Measurements from ENCODE around the gene MCC. TPM values are rescaled to one million over a fixed set of nuclear protein-coding genes. Genes with fewer than 3 reads are reported as not detected.

The MCC gene
- total and polyA plus RNA-seq, 2 experiments from 2014 or later = 8.3 to 31.5 TPM

DNA sequence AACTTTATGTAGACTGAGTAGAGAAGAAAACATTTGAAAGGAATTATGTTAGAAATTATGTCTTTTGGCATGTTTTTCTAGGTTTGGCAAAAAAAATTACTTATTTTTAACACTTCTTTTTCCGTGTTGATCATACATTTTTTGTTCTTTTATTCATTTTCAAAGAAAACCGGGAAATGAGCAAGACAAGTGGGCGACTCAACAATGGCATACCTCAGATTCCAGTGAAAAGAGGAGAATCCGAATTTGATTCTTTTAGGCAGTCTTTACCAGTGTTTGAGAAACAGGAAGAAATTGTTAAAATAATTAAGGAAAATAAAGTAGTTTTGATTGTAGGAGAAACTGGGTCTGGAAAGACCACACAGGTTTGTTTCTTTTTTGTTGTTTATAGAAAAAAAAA, 38.2 kb upstream of the MCC start:
- Histone ChIP-seq H3K27ac (no peak overlapping the region), H4K20me1 (ENCODE audit: insufficient read depth, poor library complexity, severe bottlenecking) (no peaks in the 10 kb centered on the region), H3K9me3 (ENCODE audit: low read depth) (peaks cover 4% of the 10 kb centered on the region), H2AFZ (no peak overlapping the region), H3K4me1 (ENCODE audit: insufficient read depth) (no peaks in the 10 kb centered on the region), H3K36me3 (replicated peaks; ENCODE audit: insufficient read depth, low read depth) (peaks cover 5% of the 10 kb centered on the region), H3K4me3 (no peak overlapping the region), H3K9me2 (replicated peaks; ENCODE audit: insufficient read depth) (no peaks in the 10 kb centered on the region), H3K4me2 (no peak overlapping the region), H3K27me3 (no peaks in the 10 kb centered on the region), H3K79me2 (peaks cover 38% of the 10 kb centered on the region)
- 93% methylated on average over 4 of the region's 4 CpGs for WGBS (ENCODE audit: low lambda C conversion rate, missing lambda C conversion rate)
- TF ChIP-seq EZH2 (IDR thresholded peaks at IDR 0.05; ENCODE audit: borderline replicate concordance) (no peak), EZH2phosphoT487 (IDR thresholded peaks at IDR 0.05; ENCODE audit: low read depth, severe bottlenecking, unreplicated experiment) (no peak)
- TF ChIP-seq, protein P1, sequence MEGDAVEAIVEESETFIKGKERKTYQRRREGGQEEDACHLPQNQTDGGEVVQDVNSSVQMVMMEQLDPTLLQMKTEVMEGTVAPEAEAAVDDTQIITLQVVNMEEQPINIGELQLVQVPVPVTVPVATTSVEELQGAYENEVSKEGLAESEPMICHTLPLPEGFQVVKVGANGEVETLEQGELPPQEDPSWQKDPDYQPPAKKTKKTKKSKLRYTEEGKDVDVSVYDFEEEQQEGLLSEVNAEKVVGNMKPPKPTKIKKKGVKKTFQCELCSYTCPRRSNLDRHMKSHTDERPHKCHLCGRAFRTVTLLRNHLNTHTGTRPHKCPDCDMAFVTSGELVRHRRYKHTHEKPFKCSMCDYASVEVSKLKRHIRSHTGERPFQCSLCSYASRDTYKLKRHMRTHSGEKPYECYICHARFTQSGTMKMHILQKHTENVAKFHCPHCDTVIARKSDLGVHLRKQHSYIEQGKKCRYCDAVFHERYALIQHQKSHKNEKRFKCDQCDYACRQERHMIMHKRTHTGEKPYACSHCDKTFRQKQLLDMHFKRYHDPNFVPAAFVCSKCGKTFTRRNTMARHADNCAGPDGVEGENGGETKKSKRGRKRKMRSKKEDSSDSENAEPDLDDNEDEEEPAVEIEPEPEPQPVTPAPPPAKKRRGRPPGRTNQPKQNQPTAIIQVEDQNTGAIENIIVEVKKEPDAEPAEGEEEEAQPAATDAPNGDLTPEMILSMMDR (IDR thresholded peaks at IDR 0.05; ENCODE audit: poor library complexity) = no peak
- no peak for DNase-seq (ENCODE audit: low spot score)

DNA sequence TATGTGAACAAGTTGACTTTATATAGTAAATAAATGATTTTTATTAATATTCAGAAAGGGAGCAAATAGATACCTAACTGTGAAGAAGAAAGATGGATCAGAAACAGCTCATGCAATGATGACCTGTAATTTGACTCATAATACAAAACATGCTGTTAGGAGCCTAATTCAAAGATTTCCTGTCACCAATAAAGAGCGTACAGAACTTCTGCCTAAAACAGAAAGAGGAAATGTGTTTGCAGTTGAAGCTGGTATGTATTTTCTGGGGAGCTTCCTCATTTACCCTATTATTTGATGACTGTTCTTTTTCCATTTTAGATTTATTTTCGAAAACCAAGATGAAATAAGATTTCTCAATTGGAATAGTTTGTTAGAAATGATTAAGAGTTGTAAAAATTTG, 36.7 kb upstream of the MCC start:
- Histone ChIP-seq H3K4me2 (no peak overlapping the region), H3K27ac (no peak overlapping the region), H3K4me1 (ENCODE audit: insufficient read depth) (no peaks in the 10 kb centered on the region), H3K9me3 (ENCODE audit: low read depth) (no peaks in the 10 kb centered on the region), H3K27me3 (no peaks in the 10 kb centered on the region), H3K36me3 (replicated peaks; ENCODE audit: insufficient read depth, low read depth) (no peaks in the 10 kb centered on the region), H4K20me1 (ENCODE audit: insufficient read depth, poor library complexity, severe bottlenecking) (no peaks in the 10 kb centered on the region), H3K4me3 (no peak overlapping the region), H2AFZ (no peak overlapping the region), H3K9me2 (replicated peaks; ENCODE audit: insufficient read depth) (no peaks in the 10 kb centered on the region), H3K79me2 (peaks cover 50% of the 10 kb centered on the region)
- no peak for DNase-seq (ENCODE audit: low spot score)
- TF ChIP-seq EZH2 (IDR thresholded peaks at IDR 0.05; ENCODE audit: borderline replicate concordance) (no peak), EZH2phosphoT487 (IDR thresholded peaks at IDR 0.05; ENCODE audit: low read depth, severe bottlenecking, unreplicated experiment) (no peak)
- TF ChIP-seq, protein P1 (IDR thresholded peaks at IDR 0.05; ENCODE audit: poor library complexity) = no peak
- WGBS (ENCODE audit: low lambda C conversion rate, missing lambda C conversion rate) = 95% methylated on average over 2 of the region's 2 CpGs

DNA sequence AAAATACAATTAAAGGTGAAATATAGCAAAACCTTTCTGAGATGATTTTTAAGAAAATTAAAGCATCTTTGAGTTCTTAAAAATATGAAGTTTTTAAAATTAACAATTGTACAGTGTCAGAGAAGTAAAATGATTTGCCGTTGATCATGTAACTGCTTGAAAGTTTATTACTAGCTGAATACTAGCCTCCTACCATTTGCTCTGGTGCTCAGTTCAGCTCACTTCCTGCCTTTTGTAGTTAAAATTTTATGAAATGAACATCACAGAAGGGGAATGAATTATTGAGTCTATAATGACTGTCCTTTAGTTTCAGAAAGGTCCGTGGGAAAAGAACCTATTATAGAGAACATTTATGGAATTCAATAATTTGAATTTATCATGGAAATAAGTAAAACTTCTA, 34.9 kb upstream of the MCC start:
- Histone ChIP-seq H2AFZ (no peak overlapping the region), H3K36me3 (replicated peaks; ENCODE audit: insufficient read depth, low read depth) (no peaks in the 10 kb centered on the region), H3K4me3 (no peak overlapping the region), H3K79me2 (peaks cover 61% of the 10 kb centered on the region), H3K27me3 (no peaks in the 10 kb centered on the region), H3K9me2 (replicated peaks; ENCODE audit: insufficient read depth) (no peaks in the 10 kb centered on the region), H4K20me1 (ENCODE audit: insufficient read depth, poor library complexity, severe bottlenecking) (no peaks in the 10 kb centered on the region), H3K9me3 (ENCODE audit: low read depth) (no peaks in the 10 kb centered on the region), H3K4me1 (ENCODE audit: insufficient read depth) (no peaks in the 10 kb centered on the region), H3K4me2 (no peak overlapping the region), H3K27ac (no peak overlapping the region)
- no peak for TF ChIP-seq EZH2 (IDR thresholded peaks at IDR 0.05; ENCODE audit: borderline replicate concordance)
- no peak for TF ChIP-seq EZH2phosphoT487 (IDR thresholded peaks at IDR 0.05; ENCODE audit: low read depth, severe bottlenecking, unreplicated experiment)
- TF ChIP-seq, protein P1 (IDR thresholded peaks at IDR 0.05; ENCODE audit: poor library complexity) = no peak
- 90% methylated on average over 2 of the region's 2 CpGs for WGBS (ENCODE audit: low lambda C conversion rate, missing lambda C conversion rate)
- DNase-seq (ENCODE audit: low spot score) = no peak

DNA sequence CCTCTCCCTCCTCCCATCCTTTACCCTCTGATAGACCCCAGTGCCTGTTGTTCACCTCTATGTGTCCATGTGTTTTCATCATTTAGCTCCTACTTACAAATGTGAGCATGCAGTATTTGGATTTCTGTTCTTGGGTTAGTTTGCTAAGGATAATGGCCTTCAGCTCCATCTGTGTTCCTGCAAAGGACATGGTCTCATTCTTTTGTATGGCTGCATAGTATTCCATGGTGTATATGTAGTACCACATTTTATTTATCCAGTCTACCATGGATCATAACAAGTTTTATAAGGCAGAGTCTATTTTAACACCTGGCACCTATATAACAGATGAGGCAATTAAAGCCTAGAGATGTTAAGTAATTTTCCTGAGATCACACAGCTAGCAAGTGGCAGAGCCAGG, 32.6 kb upstream of the MCC start:
- Histone ChIP-seq H3K27ac (no peak overlapping the region), H3K27me3 (no peaks in the 10 kb centered on the region), H2AFZ (no peak overlapping the region), H3K9me3 (ENCODE audit: low read depth) (no peaks in the 10 kb centered on the region), H3K36me3 (replicated peaks; ENCODE audit: insufficient read depth, low read depth) (no peaks in the 10 kb centered on the region), H4K20me1 (ENCODE audit: insufficient read depth, poor library complexity, severe bottlenecking) (no peaks in the 10 kb centered on the region), H3K4me2 (no peak overlapping the region), H3K79me2 (peaks cover 64% of the 10 kb centered on the region), H3K4me3 (no peak overlapping the region), H3K4me1 (ENCODE audit: insufficient read depth) (peaks cover under 1% of the 10 kb centered on the region), H3K9me2 (replicated peaks; ENCODE audit: insufficient read depth) (no peaks in the 10 kb centered on the region)
- no peak for DNase-seq (ENCODE audit: low spot score)
- TF ChIP-seq, protein P1 (IDR thresholded peaks at IDR 0.05; ENCODE audit: poor library complexity) = no peak
- TF ChIP-seq EZH2phosphoT487 (IDR thresholded peaks at IDR 0.05; ENCODE audit: low read depth, severe bottlenecking, unreplicated experiment) (no peak), EZH2 (IDR thresholded peaks at IDR 0.05; ENCODE audit: borderline replicate concordance) (no peak)

All from hepatocyte (in vitro differentiated cells).